Natural killer cell (primary cell): ENCODE results near the gene NRDC. TPM values are rescaled to one million over a fixed set of nuclear protein-coding genes. Genes with fewer than 3 reads are reported as not detected.

Source experiments
- ATAC-seq, 3 donors: fragments of 150-1000 bp in 2 of 3; fragments of 200-7000 bp in 1 of 3; cut with Tn5 transposase; 1 replicate in 1 of 3; 2 replicates in 2 of 3; pipeline ENCODE4 v1.10.0; 2021; ENCODE audit warnings: mild to moderate bottlenecking in 2 of 3, moderate library complexity in 2 of 3
- DNase-seq, 2 donors: peaks; one replicate each; pipeline versions ENCODE4 v3.0.0 to v3.0.0-alpha.2; 2013 to 2021; ENCODE audit warnings: mixed read lengths in 1 of 2
- H3K27ac ChIP-seq: one replicate; pipeline ENCODE4 v1.5.1; 2013; ENCODE audit warnings: mild to moderate bottlenecking, low read length
- H3K27me3 ChIP-seq: one replicate; pipeline ENCODE4 v1.6.1; 2013; ENCODE audit warnings: low read length; ENCODE audit not compliant: control insufficient read depth, insufficient read depth
- H3K36me3 ChIP-seq: one replicate; pipeline ENCODE4 v1.6.1; 2013; ENCODE audit warnings: low read length; ENCODE audit not compliant: control insufficient read depth, insufficient read depth
- H3K4me1 ChIP-seq: one replicate; pipeline ENCODE4 v1.6.1; 2013; ENCODE audit warnings: low read length; ENCODE audit not compliant: control insufficient read depth, insufficient read depth
- H3K4me3 ChIP-seq: one replicate; pipeline ENCODE4 v1.5.1; 2013; ENCODE audit warnings: low read length
- H3K9me3 ChIP-seq: one replicate; pipeline ENCODE4 v1.6.1; 2013; ENCODE audit warnings: low read length; ENCODE audit not compliant: control insufficient read depth, insufficient read depth
- H3K27ac Mint-ChIP-seq, 2 donors: one replicate each; pipeline ENCODE4 v1.8.0; 2022; ENCODE audit warnings: mild to moderate bottlenecking in 2 of 2, mixed read lengths in 2 of 2, moderate library complexity in 1 of 2
- H3K27me3 Mint-ChIP-seq, 2 donors: one replicate each; pipeline ENCODE4 v1.8.0; 2022; ENCODE audit warnings: low read depth in 2 of 2, mixed read lengths in 2 of 2
- H3K36me3 Mint-ChIP-seq: one replicate; pipeline ENCODE4 v1.8.0; 2022; ENCODE audit warnings: mixed read lengths
- H3K4me1 Mint-ChIP-seq, 2 donors: one replicate each; pipeline ENCODE4 v1.8.0; 2022; ENCODE audit warnings: mixed read lengths in 2 of 2
- H3K4me3 Mint-ChIP-seq: one replicate; pipeline ENCODE4 v1.8.0; 2022; ENCODE audit warnings: mild to moderate bottlenecking, moderate library complexity, mixed read lengths
- H3K9me3 Mint-ChIP-seq, 2 donors: one replicate each; pipeline ENCODE4 v1.8.0; 2022; ENCODE audit warnings: mixed read lengths in 2 of 2
- CTCF ChIP-seq: fragments of 200-600 bp; IDR thresholded peaks from one replicate; pipeline ENCODE4 v1.8.0; 2022; ENCODE audit warnings: antibody characterized with exemption
- WGBS: methylation state at CpG from one replicate; pipeline ENCODE4 v1.1.7; 2013; ENCODE audit warnings: missing lambda C conversion rate; ENCODE audit not compliant: insufficient coverage; 5-methylcytosine and 5-hydroxymethylcytosine counted together
- intact Hi-C: fragments of 100-400 bp; cut with micrococcal nuclease; formaldehyde crosslinking; loops from one replicate; pipeline ENCODE4 v1.14.2; 2022
- total RNA-seq, 4 donors: library from RNA; stranded (reverse); fragments of 120-200 nt in 1 of 4; gene quantifications; one replicate each; pipeline versions ENCODE4 v1.2.3 to v1.2.4, GENCODE V29; 2013 to 2022

Gene NRDC
- total RNA-seq, 3 donors from 2014 or later (not counting 1 experiment from before 2014, with no cell fraction given) = 122 to 165 (median 145) TPM

- H3K27ac ChIP-seq = no peak overlapping the region
- peaks cover 3% of the 10 kb centered on the region for H3K4me1 ChIP-seq
- Mint-ChIP-seq H3K4me1 (peaks cover 0 to 6% of the 10 kb centered on the region in 2 donors), H3K36me3 (no peaks in the 10 kb centered on the region), H3K4me3 (no peak overlapping the region), H3K27ac (no peak overlapping the region), H3K27me3 (peaks cover 19 to 26% of the 10 kb centered on the region in 2 donors), H3K9me3 (peaks cover 2 to 3% of the 10 kb centered on the region in 2 donors)
- intact Hi-C loops = no loop called here
- H3K4me3 ChIP-seq = no peak overlapping the region
- no peaks in the 10 kb centered on the region for H3K9me3 ChIP-seq
- H3K36me3 ChIP-seq = no peaks in the 10 kb centered on the region
- 84% methylated on average over 4 of the region's 4 CpGs for WGBS
- DNase-seq = no peak
- ATAC-seq = no peak
- no peak for TF ChIP-seq CTCF
- H3K27me3 ChIP-seq = no peaks in the 10 kb centered on the region
Observed at GRCh38 chr1:51910221-51911000, 31.9 kb upstream of the NRDC start.

DNA sequence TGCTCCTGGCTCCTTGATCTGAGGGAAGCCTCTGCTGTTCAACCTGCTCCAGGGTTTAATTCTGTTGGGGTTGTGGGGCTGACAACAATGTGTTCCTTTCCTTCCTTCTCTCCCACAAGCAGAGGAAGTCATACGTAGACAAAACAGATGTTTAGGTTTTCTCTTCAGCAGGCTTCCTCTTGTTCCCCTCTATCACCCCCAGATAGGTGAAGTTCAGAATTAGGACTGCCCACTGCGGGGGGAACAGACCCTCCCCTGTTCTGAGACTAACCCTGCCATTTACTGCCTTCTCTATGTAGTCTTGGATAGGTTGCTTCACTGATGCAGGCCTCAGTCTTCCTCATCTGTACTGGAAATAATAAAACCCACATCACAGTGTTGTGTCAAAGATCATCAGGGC is 30.0 kb upstream of the NRDC start:
- Mint-ChIP-seq H3K27ac (no peak overlapping the region), H3K36me3 (no peaks in the 10 kb centered on the region), H3K27me3 (peaks cover 11 to 15% of the 10 kb centered on the region in 2 donors), H3K4me3 (no peak overlapping the region), H3K4me1 (peaks cover 0 to 6% of the 10 kb centered on the region in 2 donors), H3K9me3 (peaks cover 2 to 3% of the 10 kb centered on the region in 2 donors)
- peaks cover 3% of the 10 kb centered on the region for H3K4me1 ChIP-seq
- TF ChIP-seq CTCF = no peak
- H3K36me3 ChIP-seq = no peaks in the 10 kb centered on the region
- H3K27ac ChIP-seq = no peak overlapping the region
- H3K9me3 ChIP-seq = no peaks in the 10 kb centered on the region
- no peak for ATAC-seq
- no peaks in the 10 kb centered on the region for H3K27me3 ChIP-seq
- WGBS = 43% methylated on average over 1 of the region's 2 CpGs
- DNase-seq = no peak
- H3K4me3 ChIP-seq = no peak overlapping the region
- intact Hi-C loops = no loop called here

GRCh38 chr1:51907079-51907702 is 28.7 kb upstream of the NRDC start:
- no peak overlapping the region for H3K4me3 ChIP-seq
- H3K27me3 ChIP-seq = no peaks in the 10 kb centered on the region
- no peaks in the 10 kb centered on the region for H3K9me3 ChIP-seq
- H3K36me3 ChIP-seq = no peaks in the 10 kb centered on the region
- peak in 1 of 3 donors; percentile 18 for ATAC-seq
- Mint-ChIP-seq H3K27me3 (peaks cover 8 to 15% of the 10 kb centered on the region in 2 donors), H3K36me3 (no peaks in the 10 kb centered on the region), H3K4me1 (peaks cover 0 to 6% of the 10 kb centered on the region in 2 donors), H3K9me3 (peaks cover 2 to 3% of the 10 kb centered on the region in 2 donors), H3K4me3 (no peak overlapping the region), H3K27ac (peak overlapping the region; percentile 80 to 85)
- TF ChIP-seq CTCF = no peak
- H3K4me1 ChIP-seq = peaks cover 3% of the 10 kb centered on the region
- intact Hi-C loops = no loop called here
- DNase-seq = no peak
- WGBS = 72% methylated on average over 4 of the region's 4 CpGs
- no peak overlapping the region for H3K27ac ChIP-seq
